ENCODE results near the gene SHQ1.
"Not testable (repeated sequence)": the region's sequence is repeated elsewhere in the genome, so short reads cannot be mapped to it uniquely, and the experiment has no call there.

The SHQ1 gene

GRCh38 chr3:72714135-72714534, 134.1 kb downstream of the SHQ1 start:
- not testable (repeated sequence) for DNase-seq (ENCODE audit: low spot score)

GRCh38 chr3:72710471-72710870, 137.8 kb downstream of the SHQ1 start:
- not testable (repeated sequence) for DNase-seq (ENCODE audit: low spot score)

GRCh38 chr3:72708441-72708840, 139.8 kb downstream of the SHQ1 start:
- DNase-seq (ENCODE audit: low spot score): no peak

GRCh38 chr3:72702997-72703396, 145.2 kb downstream of the SHQ1 start:
- no peak for DNase-seq (ENCODE audit: low spot score)

GRCh38 chr3:72702390-72702789, 145.9 kb downstream of the SHQ1 start:
- no peak for DNase-seq (ENCODE audit: low spot score)

GRCh38 chr3:72700106-72700505, 148.1 kb downstream of the SHQ1 start:
- no peak for DNase-seq (ENCODE audit: low spot score)

- peak; percentile 39 for DNase-seq (ENCODE audit: low spot score)
Observed at GRCh38 chr3:72699631-72700030, 148.6 kb downstream of the SHQ1 start.

Measured in COLO829 (cell line).